Neural cell (in vitro differentiated cells): Measurements from ENCODE around the gene JMJD1C. TPM values are rescaled to one million over a fixed set of nuclear protein-coding genes. Genes with fewer than 3 reads are reported as not detected.
"Not testable (repeated sequence)": the region's sequence is repeated elsewhere in the genome, so short reads cannot be mapped to it uniquely, and the experiment has no call there.

ENCODE experiments used
- H2AFZ ChIP-seq: fragments of 200-600, 300-800 bp; sonication (generic), shearing (Covaris generic); 2 replicates; pipeline ENCODE4 v1.6.0; 2014; ENCODE audit warnings: low read depth, mild to moderate bottlenecking, antibody characterized with exemption, low read length, moderate library complexity
- H3F3A ChIP-seq: fragments of 200-600 bp; shearing (Covaris generic); 2 replicates; pipeline ENCODE4 v1.6.1; 2016; ENCODE audit warnings: mild to moderate bottlenecking, moderate library complexity, mixed read lengths, antibody characterized with exemption, low read length; ENCODE audit not compliant: insufficient read depth, poor library complexity, severe bottlenecking
- H3K27ac ChIP-seq: fragments of 200-600, 300-800 bp; sonication (generic), shearing (Covaris generic); 2 replicates; pipeline ENCODE4 v1.5.1; 2014; ENCODE audit warnings: mild to moderate bottlenecking, low read length, moderate library complexity
- H3K27me3 ChIP-seq: fragments of 300-800, 200-600 bp; sonication (generic), shearing (Covaris generic); 2 replicates; pipeline ENCODE4 v1.6.0; 2014; ENCODE audit warnings: mild to moderate bottlenecking, low read depth, low read length, moderate library complexity; ENCODE audit not compliant: insufficient read depth
- H3K36me3 ChIP-seq: fragments of 300-800, 200-600 bp; sonication (generic), shearing (Covaris generic); 2 replicates; pipeline ENCODE4 v1.5.1; 2014; ENCODE audit warnings: mild to moderate bottlenecking, antibody characterized with exemption, low read length, moderate library complexity; ENCODE audit not compliant: insufficient read depth
- H3K4me2 ChIP-seq: fragments of 300-800, 200-600 bp; sonication (generic), shearing (Covaris generic); 2 replicates; pipeline ENCODE4 v1.6.0; 2014; ENCODE audit warnings: mild to moderate bottlenecking, low read length
- H3K4me3 ChIP-seq: fragments of 300-800, 200-600 bp; sonication (generic), shearing (Covaris generic); 2 replicates; pipeline ENCODE4 v1.5.1; 2014; ENCODE audit warnings: mild to moderate bottlenecking, low read length, moderate library complexity
- H3K79me2 ChIP-seq: fragments of 200-600 bp; shearing (Covaris generic); replicated peaks from 2 replicates; pipeline ENCODE4 v1.6.0; 2014; ENCODE audit warnings: mild to moderate bottlenecking, low read length, moderate library complexity; ENCODE audit not compliant: insufficient read depth
- H3K9ac ChIP-seq: fragments of 300-800, 200-600 bp; sonication (generic), shearing (Covaris generic); 2 replicates; pipeline ENCODE4 v1.6.1; 2016; ENCODE audit warnings: mild to moderate bottlenecking, low read length, mixed read lengths
- H3K9me2 ChIP-seq: fragments of 200-600 bp; shearing (Covaris generic); 2 replicates; pipeline ENCODE4 v1.6.1; 2016; ENCODE audit warnings: mild to moderate bottlenecking, low read length, mixed read lengths; ENCODE audit not compliant: insufficient read depth
- H3K9me3 ChIP-seq: fragments of 200-600, 300-800 bp; sonication (generic), shearing (Covaris generic); 2 replicates; pipeline ENCODE4 v1.6.1; 2016; ENCODE audit warnings: mild to moderate bottlenecking, mixed run types, low read length, moderate library complexity, mixed read lengths
- H4K20me1 ChIP-seq: fragments of 200-600 bp; shearing (Covaris generic); 2 replicates; pipeline ENCODE4 v1.6.1; 2016; ENCODE audit warnings: mild to moderate bottlenecking, mixed run types; ENCODE audit not compliant: insufficient read depth
- CTCF ChIP-seq: fragments of 450-650 bp; IDR thresholded peaks from 2 replicates; pipeline ENCODE4 v1.5.1; 2014; ENCODE audit warnings: antibody characterized with exemption, mild to moderate bottlenecking, moderate library complexity; ENCODE audit not compliant: poor library complexity, severe bottlenecking
- EP300 ChIP-seq: fragments of 450-650 bp; conservative IDR thresholded peaks from 2 replicates; pipeline ENCODE4 v1.6.1; 2014; ENCODE audit warnings: antibody characterized with exemption, mild to moderate bottlenecking, moderate library complexity; ENCODE audit not compliant: poor library complexity, severe bottlenecking
- EZH2 ChIP-seq: fragments of 200-600, 300-800 bp; shearing (Covaris generic), sonication (generic); IDR thresholded peaks from 2 replicates; pipeline ENCODE4 v1.6.1; 2014; ENCODE audit warnings: antibody characterized with exemption, low read length, borderline replicate concordance, mild to moderate bottlenecking; ENCODE audit not compliant: insufficient read depth, poor library complexity, severe bottlenecking
- MXI1 ChIP-seq: fragments of 450-650 bp; conservative IDR thresholded peaks from 2 replicates; pipeline ENCODE4 v1.6.1; 2014; ENCODE audit warnings: antibody characterized with exemption, mild to moderate bottlenecking; ENCODE audit not compliant: poor library complexity, severe bottlenecking
- POLR2AphosphoS5 ChIP-seq: IDR thresholded peaks from 2 replicates; pipeline ENCODE4 v1.6.1; 2012
- RAD21 ChIP-seq: fragments of 450-650 bp; conservative IDR thresholded peaks from 2 replicates; pipeline ENCODE4 v1.6.1; 2014; ENCODE audit warnings: antibody characterized with exemption, mild to moderate bottlenecking, moderate library complexity
- REST ChIP-seq: IDR thresholded peaks from 2 replicates; pipeline ENCODE4 v1.6.1; 2012; ENCODE audit warnings: borderline replicate concordance
- SMC3 ChIP-seq: fragments of 450-650 bp; conservative IDR thresholded peaks from 2 replicates; pipeline ENCODE4 v1.6.1; 2014; ENCODE audit warnings: antibody characterized with exemption, mild to moderate bottlenecking, moderate library complexity; ENCODE audit not compliant: poor library complexity
- TAF1 ChIP-seq: IDR thresholded peaks from 2 replicates; pipeline ENCODE4 v1.6.1; 2012; ENCODE audit warnings: low read depth
- polyA plus RNA-seq: library from polyadenylated mRNA; depleted of rRNA; stranded (reverse); fragments of >200 nt; gene quantifications from 2 replicates; pipeline ENCODE4 v1.2.3, GENCODE V29; 2014

JMJD1C gene
- polyA plus RNA-seq, 1 donor from 2014 or later, result 108 TPM

GRCh38 chr10:63493004-63493403 lies 27.2 kb upstream of the JMJD1C start:
- Histone ChIP-seq H4K20me1 (no peaks in the 10 kb centered on the region), H3K4me3 (no peak overlapping the region), H3K27ac (no peak overlapping the region), H3K79me2 (peaks cover 51% of the 10 kb centered on the region), H3K9me2 (no peaks in the 10 kb centered on the region), H3F3A (no peaks in the 10 kb centered on the region), H3K9ac (no peak overlapping the region), H3K9me3 (no peaks in the 10 kb centered on the region), H2AFZ (no peak overlapping the region), H3K4me2 (no peak overlapping the region), H3K27me3 (no peaks in the 10 kb centered on the region), H3K36me3 (peaks cover 3% of the 10 kb centered on the region)
- TF ChIP-seq EP300 (no peak), POLR2AphosphoS5 (no peak), RAD21 (no peak), SMC3 (no peak), EZH2 (no peak), CTCF (no peak), TAF1 (no peak), REST (no peak), MXI1 (no peak)

- H3K36me3 ChIP-seq, H3K4me2 ChIP-seq, H3F3A ChIP-seq, H3K9me3 ChIP-seq, H3K9me2 ChIP-seq, H4K20me1 ChIP-seq, H3K4me3 ChIP-seq, H2AFZ ChIP-seq, H3K27ac ChIP-seq, H3K27me3 ChIP-seq, H3K9ac ChIP-seq: not testable (repeated sequence)
- peaks cover 48% of the 10 kb centered on the region for H3K79me2 ChIP-seq
Observed at GRCh38 chr10:63492317-63492690, 26.5 kb upstream of the JMJD1C start.
